HG03571 (cell line): ENCODE measurements around the gene TRAK2.
"Not testable (repeated sequence)": the region's sequence is repeated elsewhere in the genome, so short reads cannot be mapped to it uniquely, and the experiment has no call there.

Source experiments
- ATAC-seq: cut with Tn5 transposase; IDR thresholded peaks from one replicate; pipeline ENCODE4 v1.9.1; 2021; ENCODE audit not compliant: unreplicated experiment

Gene TRAK2

DNA sequence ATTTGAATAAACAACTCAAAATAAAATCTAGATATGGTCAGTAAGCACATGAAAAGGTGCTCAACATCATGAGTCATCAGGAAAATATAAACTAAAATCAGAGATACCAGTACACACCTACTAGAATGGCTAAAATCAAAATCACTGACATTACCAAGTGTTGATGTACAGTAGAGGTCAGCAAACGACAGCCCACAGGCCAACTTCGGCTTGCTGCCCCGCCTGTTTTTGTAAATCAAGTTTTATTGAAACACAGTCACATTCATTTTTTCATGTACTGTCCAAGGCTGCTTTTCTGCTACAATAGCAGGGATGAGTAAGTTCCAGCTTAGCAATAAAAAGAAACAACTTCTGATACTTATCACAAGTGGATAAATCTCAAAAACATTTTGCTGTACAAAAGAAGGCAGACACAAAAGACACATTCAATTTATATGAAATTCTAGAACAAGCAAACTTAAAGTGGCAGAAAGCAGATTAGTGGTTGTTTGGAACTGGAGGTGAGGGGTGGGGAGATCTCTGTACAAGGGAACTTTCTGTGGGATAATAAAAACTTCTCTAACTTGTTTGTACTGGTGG is 32.1 kb downstream of the TRAK2 start:
- ATAC-seq: no peak

DNA sequence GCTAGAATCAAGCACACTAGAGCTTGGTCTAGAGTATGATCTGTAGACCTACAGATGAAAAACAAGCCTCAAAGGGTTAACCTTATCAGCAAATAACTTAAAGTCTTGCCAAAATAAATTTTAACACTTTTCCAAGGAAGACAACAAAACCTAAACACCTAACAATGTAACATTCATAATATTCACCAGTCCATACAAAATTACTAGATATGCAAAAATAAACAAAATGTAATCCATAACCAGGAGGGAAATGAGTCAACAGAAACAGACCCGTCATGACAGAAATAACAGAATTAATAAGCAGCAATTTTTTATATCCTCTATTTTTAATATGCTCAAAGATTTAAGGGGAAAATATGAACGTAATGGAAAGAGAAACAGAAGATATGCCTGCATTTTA is 36.1 kb downstream of the TRAK2 start:
- ATAC-seq: no peak

DNA sequence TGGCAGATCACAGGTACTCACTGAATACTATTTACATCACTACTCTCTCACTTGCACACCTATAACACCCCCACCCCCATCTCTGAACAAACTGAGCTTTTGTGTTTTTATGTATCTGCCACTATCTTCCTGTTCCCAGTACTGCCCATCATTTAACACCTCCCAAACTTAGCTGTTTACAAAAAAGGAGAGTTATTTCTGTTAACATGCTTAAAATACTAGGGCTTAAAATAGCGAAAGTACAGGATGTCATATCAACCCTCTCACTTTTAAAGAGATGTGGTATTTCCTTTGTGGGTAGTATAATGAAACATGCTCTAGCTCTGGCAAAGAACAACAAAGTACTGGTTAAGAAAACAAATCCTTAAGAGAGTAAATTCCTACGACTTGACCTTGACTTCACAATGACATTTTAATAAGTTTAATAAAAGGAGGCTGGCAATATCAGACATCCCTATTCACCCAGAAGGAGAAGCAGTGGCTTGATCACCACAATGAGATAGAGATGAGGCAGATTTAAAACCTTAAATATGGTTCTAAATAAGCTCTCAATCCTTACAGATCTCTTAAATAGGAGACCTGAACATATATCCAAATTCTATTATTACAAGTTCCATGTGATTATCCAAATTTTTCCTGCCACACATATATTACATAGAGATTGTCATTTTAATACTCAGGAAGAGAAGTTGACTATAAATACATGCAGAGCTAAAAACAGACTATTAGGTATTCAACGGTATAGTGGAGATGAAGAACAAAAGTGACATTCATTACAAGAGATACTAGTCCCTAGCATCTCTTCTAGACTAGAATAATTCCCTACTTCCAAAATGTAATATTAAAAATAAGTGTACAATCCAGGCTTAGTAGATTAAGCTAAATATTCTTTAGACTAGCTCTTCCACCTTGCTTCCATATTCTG is 36.9 kb downstream of the TRAK2 start:
- ATAC-seq: peak; percentile 82

DNA sequence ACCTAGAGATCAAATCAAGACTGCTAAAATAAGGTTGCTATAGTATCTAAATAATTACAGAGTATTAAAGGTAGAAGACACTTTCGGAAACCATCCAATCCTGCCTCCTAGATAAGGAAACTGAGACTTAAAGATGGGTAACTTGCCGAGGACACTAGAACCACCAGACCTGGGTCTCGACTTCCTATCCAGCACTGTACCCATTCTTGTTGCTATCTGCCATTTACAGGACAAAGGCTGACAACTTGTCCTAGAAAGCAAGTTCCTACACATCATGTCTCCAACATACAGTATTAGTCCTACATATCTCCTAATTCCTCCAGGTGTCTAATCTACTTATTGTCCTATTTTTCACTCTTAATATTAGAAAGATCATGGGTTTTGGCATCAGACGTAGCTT is 37.7 kb downstream of the TRAK2 start:
- no peak for ATAC-seq

DNA sequence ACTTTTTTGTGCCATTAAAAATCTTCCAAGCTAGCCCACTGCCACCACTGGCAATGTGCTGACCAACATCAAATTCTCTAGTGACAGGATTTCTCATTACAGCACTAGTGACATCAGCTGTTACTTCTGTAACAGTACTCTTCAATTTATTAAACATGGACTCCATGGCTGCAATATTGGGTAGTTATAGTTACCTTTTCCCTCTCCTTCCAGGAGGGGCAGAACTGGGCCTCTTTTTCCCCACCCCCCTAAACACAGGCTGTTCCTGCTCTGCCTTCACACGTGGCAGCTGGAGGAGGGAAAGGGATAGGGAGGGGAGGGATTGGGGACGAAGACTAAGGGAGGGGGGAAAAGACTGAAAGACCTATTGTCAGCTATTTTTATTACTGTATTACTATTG is 38.1 kb downstream of the TRAK2 start:
- ATAC-seq: no peak

DNA sequence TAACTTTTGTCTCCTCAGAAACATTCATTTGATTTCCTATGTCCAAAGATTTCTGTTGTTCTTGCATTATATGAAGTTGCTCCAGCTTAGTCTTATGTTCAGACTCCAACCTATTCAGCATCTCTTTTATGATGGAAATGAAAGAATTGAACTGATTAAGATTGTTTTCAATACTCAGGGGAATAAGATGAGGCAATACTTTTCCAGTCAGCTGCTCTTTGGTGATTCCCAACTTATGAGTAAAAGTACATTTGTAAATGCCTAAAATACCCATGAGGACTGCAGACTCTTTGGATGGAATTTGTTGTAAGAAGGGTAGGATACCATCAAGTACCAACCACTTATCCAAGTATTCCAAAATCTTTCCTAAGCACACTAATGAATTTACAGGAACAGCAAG is 39.8 kb downstream of the TRAK2 start:
- ATAC-seq: no peak

DNA sequence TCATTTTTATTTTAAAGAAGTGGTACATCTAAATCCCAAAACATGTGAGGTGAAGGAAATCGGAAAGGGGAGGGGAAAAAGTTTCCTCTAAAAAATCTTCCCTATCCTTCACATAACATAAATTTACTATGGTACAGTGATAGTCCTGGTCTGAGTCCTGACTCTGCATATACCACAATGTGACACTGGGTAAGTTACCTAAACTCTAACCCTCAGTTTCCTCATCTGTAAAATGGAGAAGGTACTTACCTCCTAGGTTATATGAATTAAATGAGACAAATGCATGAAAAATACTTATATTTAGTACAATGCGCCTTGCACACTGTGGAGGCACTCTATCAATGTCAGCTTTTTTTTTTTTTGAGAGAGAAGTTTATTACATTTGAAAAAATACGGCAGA is 42.3 kb downstream of the TRAK2 start:
- ATAC-seq: no peak

DNA sequence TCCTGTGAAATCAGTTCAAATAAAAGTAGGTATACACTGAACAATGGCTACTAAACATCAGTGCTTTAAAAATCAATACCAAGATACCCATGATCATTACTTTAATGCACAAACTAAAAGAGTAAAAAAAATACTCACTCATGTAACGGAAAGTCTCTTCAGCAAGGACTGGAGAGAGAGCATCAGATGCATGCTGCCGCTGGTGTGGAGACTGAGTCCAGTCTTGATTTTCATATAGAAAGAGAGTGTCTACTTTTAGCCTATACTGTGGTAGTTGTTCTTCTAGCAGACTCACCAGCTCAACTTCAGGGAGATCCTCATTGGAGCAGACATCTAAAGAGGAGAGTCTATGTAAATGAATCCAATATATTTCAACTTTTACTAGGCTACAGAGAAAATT is 44.0 kb downstream of the TRAK2 start:
- ATAC-seq: no peak

DNA sequence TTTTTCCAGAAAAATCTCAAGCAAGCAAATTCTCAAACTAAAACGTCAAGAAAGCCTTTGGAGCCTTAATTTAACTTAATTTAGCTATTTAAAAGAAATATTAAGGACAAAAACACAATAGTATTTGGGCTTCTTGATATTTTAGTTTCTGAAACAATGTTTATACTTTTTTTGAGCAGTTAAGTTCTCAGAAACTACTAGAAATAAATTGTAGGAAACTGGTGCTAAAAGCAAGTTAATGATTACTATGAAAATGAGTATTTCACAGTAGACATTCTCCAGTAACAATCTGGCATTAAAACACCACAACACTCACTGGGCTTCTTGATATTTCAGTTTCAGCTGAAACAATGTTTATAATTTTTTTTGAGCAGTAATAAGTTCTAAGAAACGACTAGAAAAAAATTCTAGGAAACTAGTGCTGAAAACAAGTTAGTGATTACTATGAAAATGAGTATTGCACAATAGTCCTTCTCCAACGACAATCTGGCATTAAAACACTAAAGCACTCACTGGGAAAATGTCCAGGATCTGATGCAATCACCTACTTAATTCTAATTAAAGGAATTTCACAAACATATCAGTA is 45.1 kb downstream of the TRAK2 start:
- no peak for ATAC-seq

DNA sequence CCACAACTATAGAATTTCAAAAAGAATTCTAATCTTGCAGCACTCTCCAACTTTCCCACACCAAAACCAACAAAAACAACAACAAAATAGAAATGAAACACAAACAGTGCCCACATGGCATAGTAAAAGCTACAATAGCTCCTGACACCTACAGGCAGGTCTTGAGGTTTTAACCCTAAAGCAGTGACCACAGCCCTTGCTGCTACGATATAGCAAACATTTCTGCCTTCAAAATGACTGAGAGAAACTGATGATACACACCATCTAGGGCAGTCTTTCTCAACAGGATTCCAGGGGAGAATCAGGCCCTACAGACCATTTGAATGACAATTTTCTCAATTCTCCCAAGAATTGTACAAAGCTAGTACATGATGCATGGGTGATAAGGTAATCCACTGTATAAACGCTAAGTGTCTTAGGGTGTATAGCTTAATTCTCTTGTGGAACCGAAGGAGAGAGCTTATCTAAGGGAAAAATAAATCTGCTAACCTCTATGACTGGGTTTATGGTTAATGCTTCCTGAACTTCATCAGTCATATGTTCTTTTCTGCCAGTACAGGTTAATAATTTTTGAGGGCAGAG is 46.5 kb downstream of the TRAK2 start:
- no peak for ATAC-seq

DNA sequence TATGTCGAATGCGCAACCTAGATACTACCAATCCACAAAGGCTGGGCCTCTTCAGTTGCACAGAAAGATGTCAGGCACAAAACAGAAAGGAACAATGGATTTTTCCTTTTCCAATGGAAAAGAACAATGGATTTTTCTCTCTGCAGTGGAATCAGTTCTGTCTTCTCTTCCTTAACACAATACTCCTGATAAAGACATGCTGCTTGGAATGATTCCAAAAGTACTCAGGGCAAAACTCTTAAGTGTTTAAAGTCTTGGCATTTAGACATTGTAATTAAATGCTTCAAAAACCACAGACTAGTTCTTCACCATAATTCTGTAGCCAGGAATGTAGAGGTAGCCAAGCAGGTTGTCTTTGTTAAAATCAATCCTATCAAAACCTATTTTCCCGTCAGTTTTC is 47.4 kb downstream of the TRAK2 start:
- no peak for ATAC-seq

DNA sequence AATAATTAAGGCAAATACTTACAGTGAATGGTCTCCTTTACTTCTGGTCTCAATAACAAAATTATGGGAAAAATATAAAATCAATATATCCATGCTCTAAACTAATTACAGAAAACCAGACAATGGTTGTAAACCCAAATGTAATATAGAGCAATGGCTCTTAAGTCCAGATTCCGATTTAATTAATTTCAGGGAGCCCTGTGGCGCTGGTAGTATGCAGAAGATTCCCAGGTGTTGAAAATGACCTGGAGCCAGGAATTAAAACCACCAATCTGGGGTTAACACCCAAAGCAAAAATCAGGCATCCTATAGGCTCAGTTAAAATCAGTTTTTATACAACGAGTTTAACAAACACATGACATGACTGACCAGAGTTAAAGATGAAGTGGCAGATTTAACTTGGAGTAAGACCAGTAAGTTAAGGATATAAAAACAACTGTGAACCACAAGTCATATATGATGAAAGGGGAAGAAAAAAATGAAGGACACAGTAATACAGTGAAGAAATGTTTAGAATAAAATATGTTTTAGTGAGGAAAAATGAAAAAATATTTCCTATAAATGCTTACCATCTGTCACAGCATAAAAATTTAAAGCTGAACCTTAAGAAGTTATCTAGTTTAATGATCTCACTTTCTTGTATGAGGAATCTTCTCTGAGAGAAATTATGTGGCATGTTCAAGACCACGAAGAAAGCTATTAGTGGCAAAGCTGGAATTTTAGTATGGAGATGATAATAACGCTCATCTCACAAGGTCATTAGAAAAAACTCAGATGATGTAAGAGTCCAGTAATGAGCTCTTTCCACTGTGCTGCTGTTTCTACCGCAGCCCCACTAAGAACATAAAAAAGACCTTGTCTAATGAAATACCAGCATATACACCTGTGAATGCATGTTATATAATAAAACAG is 48.4 kb downstream of the TRAK2 start:
- no peak for ATAC-seq

DNA sequence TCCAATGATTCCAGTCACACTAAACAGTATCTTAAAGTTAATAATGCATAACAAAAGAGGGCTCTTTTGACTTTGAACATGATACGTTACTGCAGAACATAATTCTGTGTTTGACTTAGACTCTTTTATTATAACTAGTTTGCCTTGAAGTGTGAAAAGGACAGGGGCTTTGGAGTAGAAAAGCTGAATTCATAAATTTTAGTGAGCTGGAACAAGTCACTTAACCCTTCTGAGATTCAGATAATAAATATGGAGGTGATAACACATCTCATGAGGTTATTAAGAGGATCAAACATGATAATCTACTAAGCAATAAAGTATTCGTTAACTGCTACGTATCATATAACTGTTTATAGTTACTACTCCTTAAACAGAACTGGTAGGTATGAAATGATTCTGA is 49.4 kb downstream of the TRAK2 start:
- no peak for ATAC-seq

DNA sequence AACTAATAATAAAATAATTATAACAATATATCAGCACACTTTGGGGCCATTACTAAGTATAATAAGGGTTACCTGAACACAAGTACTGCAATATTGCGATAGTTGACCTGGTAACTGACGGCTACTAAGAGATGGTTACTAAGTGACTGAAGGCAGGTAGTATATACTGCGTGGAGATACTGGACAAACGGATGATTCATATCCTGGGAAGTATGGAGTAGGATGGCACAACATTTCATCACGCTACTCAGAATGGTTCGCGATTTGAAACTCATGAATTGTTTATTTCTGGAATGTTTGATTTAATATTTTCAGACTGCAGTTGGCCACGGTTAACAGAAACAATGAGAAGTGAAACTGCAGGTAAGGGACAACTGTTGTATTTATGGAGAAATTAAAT is 54.7 kb downstream of the TRAK2 start:
- no peak for ATAC-seq

DNA sequence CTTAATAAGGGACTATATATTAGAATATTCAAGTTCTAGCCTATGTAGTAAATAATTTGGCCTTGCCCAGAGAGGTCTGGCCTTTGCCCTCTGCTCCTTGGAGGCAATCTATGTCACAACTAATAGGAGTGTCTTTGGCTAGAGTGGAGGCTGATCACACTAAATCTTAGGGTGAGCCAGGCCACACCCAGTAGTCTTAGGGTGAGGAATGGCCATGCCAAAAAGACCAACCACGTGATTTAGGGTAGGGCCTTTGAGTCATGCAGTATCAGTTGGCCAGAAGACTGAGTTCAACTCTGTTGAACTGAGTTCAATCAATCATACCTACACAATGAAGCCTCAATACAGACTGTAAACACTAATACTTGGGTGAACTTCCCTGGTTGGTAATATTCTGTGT is 68.1 kb downstream of the TRAK2 start:
- ATAC-seq: no peak

DNA sequence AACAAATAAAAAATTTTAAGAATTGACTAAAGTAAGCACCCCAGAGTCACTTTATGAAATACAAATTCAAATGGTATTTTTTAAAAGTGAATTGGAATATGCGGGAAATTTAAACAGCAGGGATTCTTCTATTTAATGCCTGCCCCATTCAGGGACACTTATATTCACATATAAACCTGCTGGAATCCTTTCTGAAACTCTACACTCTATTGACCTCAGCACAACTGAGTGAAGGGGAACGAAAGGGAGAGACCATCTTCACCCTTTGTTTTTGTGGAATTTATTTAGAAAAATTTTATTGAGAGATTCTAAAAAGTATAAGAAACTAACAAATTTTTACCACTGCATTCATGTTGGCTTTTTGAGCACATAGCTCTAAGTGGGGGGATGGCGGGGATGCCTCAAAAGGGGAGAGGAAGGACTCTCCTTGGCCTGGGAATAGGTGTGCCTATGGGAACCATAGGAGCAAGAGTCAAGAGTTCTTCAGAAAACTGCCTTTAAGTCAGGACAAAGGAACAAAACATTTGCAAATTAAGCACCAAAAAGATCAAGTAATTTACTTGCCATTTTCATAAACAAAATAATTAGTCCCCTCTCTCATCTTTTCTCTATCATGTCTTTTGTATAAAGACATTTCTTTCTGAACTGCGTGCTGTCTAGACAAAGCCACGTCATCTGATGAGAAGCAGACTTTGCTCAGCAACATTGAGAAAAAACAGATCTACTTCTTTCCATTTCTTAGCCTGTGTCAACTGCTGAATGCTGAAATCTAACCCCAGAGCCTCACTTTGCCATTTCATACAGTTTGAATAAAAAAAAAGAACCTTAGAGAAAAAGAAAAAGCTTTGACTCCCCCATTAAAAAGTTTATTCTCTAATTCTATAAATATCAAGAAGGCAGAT is 72.5 kb downstream of the TRAK2 start:
- no peak for ATAC-seq

DNA sequence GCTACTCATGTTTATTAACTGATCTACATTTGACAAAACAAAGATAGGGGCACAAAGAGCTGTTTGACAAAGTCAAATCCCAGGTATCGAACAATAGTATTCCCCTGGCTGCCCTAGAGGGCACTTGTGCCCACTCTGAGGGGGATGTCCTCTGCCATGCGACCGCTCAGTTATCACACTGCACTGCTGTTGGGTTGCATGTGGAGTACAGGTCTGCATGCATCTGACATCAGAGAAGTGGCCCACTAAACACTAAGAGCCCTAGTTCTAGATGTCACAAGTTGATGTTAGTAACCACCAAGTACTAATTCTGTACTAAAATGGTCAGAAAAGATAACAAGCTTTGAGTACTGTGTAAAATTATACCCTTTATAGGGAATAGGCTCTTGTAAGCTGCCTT is 74.0 kb downstream of the TRAK2 start:
- no peak for ATAC-seq

DNA sequence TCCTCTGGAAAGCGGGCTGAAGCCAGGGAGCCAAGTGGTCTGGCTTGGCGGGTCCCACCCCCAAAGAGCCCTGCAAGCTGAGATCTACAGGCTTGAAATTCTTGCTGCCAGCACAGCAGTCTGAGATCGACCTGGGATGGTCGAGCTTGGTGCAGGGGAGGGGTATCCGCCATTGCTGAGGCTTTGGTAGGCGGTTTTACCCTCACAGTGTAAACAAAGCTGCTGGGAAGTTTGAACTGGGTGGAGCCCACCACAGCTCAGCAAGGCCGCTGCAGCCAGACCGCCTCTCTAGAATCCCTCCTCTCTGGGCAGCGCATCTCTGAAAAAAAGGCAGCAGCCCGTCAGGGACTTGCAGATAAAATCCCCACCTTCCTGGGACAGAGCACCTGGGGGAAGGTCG is 81.5 kb downstream of the TRAK2 start:
- ATAC-seq: no peak

DNA sequence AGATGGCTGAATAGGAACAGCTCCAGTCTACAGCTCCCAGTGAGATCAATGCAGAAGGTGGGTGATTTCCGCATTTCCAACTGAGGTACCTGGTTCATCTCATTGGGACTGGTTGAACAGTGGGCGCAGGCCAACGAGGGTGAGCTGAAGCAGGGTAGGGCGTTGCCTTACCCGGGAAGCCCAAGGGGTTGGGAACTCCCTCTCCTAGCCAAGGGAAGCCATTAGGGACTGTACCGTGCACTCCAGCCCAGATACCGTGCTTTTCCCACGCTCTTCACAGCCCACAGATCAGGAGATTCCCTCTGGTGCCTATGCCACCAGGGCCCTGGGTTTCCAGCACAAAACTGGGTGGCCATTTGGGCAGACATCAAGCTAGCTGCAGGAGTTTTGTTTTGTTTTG is 81.9 kb downstream of the TRAK2 start:
- not testable (repeated sequence) for ATAC-seq

DNA sequence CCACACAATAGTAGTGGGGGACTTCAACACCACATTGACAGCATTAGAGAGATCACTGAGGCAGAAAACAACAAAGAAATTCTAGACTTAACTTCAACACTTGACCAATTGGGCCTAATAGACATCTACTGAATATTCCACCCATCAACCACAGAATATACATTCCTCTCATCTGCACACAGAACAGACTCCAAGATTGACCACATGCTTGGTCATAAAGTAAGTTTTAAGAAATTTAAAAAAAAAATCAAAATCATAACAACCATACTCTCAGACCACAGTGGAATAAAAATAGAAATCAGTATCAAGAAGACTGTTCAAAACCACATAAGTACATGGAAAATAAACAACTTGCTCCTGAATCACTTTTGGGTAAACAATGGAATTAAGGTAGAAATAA is 85.1 kb downstream of the TRAK2 start:
- ATAC-seq: no peak
